ENCODE data around the gene ILF2.

Gene ILF2

GRCh38 chr1:153659175-153659534, 11.6 kb downstream of the ILF2 start:
- TF ChIP-seq, protein P1, sequence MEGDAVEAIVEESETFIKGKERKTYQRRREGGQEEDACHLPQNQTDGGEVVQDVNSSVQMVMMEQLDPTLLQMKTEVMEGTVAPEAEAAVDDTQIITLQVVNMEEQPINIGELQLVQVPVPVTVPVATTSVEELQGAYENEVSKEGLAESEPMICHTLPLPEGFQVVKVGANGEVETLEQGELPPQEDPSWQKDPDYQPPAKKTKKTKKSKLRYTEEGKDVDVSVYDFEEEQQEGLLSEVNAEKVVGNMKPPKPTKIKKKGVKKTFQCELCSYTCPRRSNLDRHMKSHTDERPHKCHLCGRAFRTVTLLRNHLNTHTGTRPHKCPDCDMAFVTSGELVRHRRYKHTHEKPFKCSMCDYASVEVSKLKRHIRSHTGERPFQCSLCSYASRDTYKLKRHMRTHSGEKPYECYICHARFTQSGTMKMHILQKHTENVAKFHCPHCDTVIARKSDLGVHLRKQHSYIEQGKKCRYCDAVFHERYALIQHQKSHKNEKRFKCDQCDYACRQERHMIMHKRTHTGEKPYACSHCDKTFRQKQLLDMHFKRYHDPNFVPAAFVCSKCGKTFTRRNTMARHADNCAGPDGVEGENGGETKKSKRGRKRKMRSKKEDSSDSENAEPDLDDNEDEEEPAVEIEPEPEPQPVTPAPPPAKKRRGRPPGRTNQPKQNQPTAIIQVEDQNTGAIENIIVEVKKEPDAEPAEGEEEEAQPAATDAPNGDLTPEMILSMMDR (IDR thresholded peaks at IDR 0.05; ENCODE audit: low read depth, low read length, missing control alignments), result no peak
- no peak for DNase-seq (ENCODE audit: extremely low read depth, low read depth)

GRCh38 chr1:153658400-153659174, 12.2 kb downstream of the ILF2 start, which contains the start of gene SNAPIN:
SNAPIN (plus strand) TSS chr1:153658703; CDS start chr1:153658744, 41 bp downstream.
- TF ChIP-seq, protein P1 (IDR thresholded peaks at IDR 0.05; ENCODE audit: low read depth, low read length, missing control alignments), result no peak
- DNase-seq (ENCODE audit: extremely low read depth, low read depth), result peak; percentile 36
- H3K4me3 ChIP-seq (replicated peaks; ENCODE audit: low read depth, low read length), result peak within 1 kb of the TSS; percentile 65

More at GRCh38 chr1:153659175-153659534, 11.6 kb downstream of the ILF2 start:
- H3K4me3 ChIP-seq (replicated peaks; ENCODE audit: low read depth, low read length), result peak overlapping the region; percentile 65

GRCh38 chr1:153655333-153655732, 15.5 kb downstream of the ILF2 start:
- no peak for DNase-seq (ENCODE audit: extremely low read depth, low read depth)
- TF ChIP-seq, protein P1 (IDR thresholded peaks at IDR 0.05; ENCODE audit: low read depth, low read length, missing control alignments), result no peak
- no peak overlapping the region for H3K4me3 ChIP-seq (replicated peaks; ENCODE audit: low read depth, low read length)

DNA sequence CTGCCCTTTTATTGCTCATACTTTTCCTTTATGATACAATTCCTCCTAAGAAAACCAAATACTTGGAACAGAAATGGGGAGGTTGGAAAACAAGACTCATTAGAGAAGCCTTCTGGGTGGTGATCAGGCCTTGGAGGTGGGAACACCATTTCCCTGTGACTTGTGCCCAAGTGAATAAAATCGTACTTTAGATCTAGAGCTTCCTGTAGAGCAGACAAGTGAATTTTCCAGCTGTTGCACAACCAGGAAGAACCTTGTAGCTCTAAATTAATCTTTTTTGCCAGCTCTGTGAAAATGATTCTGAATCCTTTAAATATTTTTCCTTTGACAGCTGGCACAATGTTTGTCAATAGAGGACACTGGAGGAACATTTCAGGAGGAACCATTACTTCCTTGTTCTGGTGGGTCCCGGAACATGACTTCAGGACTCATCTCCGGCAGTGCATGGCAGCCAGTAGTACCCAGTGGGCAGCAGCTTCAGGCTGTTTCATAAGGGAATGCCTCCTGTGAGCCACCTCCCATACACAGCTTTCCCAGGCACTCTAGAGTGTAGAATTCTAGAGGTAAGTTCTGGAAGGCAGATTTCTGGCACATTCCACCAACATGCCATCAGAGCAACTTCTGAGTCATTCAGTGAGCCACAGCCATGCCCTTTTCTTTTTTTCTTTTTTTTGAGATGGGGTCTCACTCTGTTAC, 17.8 kb downstream of the ILF2 start:
- no peak overlapping the region for H3K4me3 ChIP-seq (replicated peaks; ENCODE audit: low read depth, low read length)
- DNase-seq (ENCODE audit: extremely low read depth, low read depth), result no peak
- TF ChIP-seq, protein P1 (IDR thresholded peaks at IDR 0.05; ENCODE audit: low read depth, low read length, missing control alignments), result no peak

GRCh38 chr1:153651771-153652170, 19.0 kb downstream of the ILF2 start:
- H3K4me3 ChIP-seq (replicated peaks; ENCODE audit: low read depth, low read length), result no peak overlapping the region
- no peak for DNase-seq (ENCODE audit: extremely low read depth, low read depth)
- TF ChIP-seq, protein P1 (IDR thresholded peaks at IDR 0.05; ENCODE audit: low read depth, low read length, missing control alignments), result no peak

- no peak for DNase-seq (ENCODE audit: extremely low read depth, low read depth)
- no peak overlapping the region for H3K4me3 ChIP-seq (replicated peaks; ENCODE audit: low read depth, low read length)
- TF ChIP-seq, protein P1 (IDR thresholded peaks at IDR 0.05; ENCODE audit: low read depth, low read length, missing control alignments), result no peak
These were observed 20.9 kb downstream of the ILF2 start for GRCh38 chr1:153649863-153650235.

Measured in HFF-Myc (cell line).